CD4-positive, alpha-beta T cell treated with Interleukin-17A for 4 hours (primary cell): Measurements from ENCODE around the gene MAN1B1.
A peak's percentile ranks its signal among the peaks of the same experiment; 100 is the strongest.
"Not testable (repeated sequence)": the region's sequence is repeated elsewhere in the genome, so short reads cannot be mapped to it uniquely, and the experiment has no call there.

ENCODE experiments used
- DNase-seq: peaks from one replicate; pipeline ENCODE4 v3.0.0-alpha.2; 2020; ENCODE audit warnings: mixed read lengths

The MAN1B1 gene

GRCh38 chr9:137052998-137053943 lies 33.5 kb upstream of the MAN1B1 start:
- DNase-seq = no peak

GRCh38 chr9:137053944-137054931 lies 32.5 kb upstream of the MAN1B1 start, which contains the start of gene ENTPD2:
Gene ENTPD2 (minus strand): TSS chr9:137054061. CDS start chr9:137053997, 64 bp downstream.
- peak; percentile 69 for DNase-seq

DNA sequence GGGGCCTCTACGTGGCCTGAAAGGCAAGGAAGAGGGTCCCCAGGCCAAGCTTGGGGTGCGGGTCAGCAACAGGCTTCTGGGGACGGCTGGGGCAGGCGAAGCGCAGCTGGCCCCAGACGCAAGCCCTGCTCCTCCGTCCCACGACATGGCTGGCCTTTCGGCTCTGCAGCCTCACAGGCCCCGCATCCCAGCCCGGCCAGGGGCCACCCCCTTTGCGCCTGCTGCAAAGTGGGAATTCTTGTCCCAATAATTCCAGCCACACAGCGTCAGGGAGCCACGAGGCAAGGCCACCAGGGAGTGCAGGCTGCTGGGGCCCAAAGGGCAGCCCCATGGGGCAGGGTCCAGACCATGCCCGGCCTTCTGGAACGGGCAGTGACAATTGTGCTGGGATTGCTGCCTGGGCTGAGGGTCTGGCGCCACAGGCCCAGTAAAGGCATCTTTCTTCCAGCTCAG lies 31.8 kb upstream of the MAN1B1 start:
- DNase-seq = no peak

GRCh38 chr9:137055385-137056364 lies 31.1 kb upstream of the MAN1B1 start:
- no peak for DNase-seq

DNA sequence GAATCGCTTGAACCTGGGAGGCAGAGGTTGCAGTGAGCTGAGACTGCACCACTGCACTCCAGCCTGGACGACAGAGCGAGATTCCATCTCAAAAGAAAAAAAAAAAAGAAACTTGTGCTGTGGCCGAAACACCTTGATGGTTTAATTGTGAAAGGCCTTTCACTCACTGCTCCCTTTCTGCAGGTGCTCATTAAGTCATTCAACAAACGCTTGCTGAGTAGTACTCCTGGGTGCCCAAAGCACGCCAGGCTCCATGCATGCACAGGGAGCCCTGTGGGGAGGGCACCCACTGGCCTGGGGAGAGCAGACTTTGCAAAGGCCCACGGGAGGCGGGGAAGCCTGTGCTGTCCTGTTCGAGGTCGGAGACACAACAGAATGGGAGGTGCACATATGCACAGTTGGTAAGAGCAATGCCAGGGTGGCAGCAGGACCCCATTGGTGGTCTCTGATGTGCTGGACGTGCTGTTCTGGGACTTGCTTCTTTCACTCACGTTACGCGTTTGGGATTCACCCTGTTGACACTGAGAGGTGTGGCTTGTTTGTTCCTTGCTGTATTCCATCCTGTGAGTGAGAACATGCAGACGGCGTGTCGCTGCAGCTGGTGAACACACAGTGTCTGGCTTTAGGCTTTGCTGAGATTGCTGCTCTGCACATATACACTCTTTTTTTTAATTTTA lies 29.9 kb upstream of the MAN1B1 start:
- DNase-seq = no peak

DNA sequence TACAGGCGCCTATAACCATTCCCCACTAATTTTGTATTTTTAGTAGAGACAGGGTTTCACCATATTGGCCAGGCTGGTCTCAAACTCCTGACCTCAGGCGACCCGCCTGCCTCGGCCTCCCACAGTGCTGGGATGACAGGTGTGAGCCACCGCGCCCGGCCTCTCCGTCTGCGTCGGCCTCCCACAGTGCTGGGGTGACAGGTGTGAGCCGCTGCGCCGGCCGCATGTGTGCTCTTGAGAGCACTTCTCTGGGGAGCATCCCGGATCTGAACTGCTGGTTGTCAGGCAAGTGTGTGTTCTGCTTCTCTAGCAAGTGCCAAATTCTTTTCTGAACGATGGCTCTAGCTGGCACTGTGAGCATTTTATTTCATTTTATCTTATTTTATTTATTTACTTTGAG lies 29.2 kb upstream of the MAN1B1 start:
- no peak for DNase-seq

GRCh38 chr9:137058521-137059234 lies 28.1 kb upstream of the MAN1B1 start:
- no peak for DNase-seq

GRCh38 chr9:137062384-137062783 lies 24.4 kb upstream of the MAN1B1 start:
- no peak for DNase-seq

- DNase-seq = not testable (repeated sequence)
Measured at GRCh38 chr9:137062798-137063197, 24.0 kb upstream of the MAN1B1 start.

DNA sequence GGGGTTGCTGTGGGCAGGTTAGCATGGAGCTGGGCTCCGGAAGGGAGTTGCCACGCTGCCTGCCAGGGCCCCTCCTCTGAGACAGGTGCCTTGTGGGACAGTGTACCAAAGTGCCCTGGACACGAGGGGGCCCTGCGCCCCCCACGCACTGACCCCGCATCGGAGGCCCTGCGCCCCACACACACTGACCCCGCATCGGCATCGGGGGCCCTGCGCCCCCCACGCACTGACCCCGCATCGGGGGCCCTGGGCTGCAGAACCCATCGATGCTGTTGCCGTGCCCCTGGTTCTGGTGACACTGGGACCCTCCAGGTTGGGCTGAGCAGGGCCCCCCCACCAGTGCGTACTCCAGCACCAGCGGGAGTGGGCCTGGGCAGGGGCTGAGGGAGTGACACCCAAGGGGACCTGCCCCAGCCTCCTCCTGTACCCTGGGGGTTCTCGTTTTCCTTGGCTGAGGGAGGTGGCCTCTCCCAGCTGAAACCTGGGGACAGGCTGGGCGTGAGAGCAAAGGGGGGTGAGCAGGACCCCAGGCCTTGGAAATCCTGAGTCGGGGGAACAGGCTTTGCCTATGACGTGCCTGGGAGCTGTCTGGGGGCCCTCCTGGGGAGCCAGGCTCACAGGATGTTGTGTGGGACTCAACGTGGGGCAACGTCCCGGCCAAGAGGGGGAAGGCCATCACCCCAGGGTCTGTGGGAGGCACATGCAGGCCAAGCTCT lies 23.3 kb upstream of the MAN1B1 start:
- DNase-seq = no peak

- DNase-seq = peak; percentile 76
Measured at GRCh38 chr9:137064027-137064879, 22.5 kb upstream of the MAN1B1 start.

GRCh38 chr9:137064880-137065164 lies 22.0 kb upstream of the MAN1B1 start:
- DNase-seq = no peak

- no peak for DNase-seq
Measured at GRCh38 chr9:137065336-137065967, 21.3 kb upstream of the MAN1B1 start.

- DNase-seq = no peak
Measured at GRCh38 chr9:137066096-137066861, 20.5 kb upstream of the MAN1B1 start.

GRCh38 chr9:137067860-137068538 lies 18.8 kb upstream of the MAN1B1 start:
- DNase-seq = peak; percentile 91

- DNase-seq = no peak
Measured at GRCh38 chr9:137068539-137069507, 18.0 kb upstream of the MAN1B1 start.
